GM18517 (cell line): ENCODE measurements around the gene TUBGCP2.

Experiments
- ATAC-seq: cut with Tn5 transposase; IDR thresholded peaks from one replicate; pipeline ENCODE4 v1.9.1; 2021; ENCODE audit warnings: mild to moderate bottlenecking, moderate library complexity; ENCODE audit not compliant: unreplicated experiment

The TUBGCP2 gene

GRCh38 chr10:133306941-133307379 lies 1.7 kb downstream of the TUBGCP2 start:
- no peak for ATAC-seq

- no peak for ATAC-seq
Measured at GRCh38 chr10:133306097-133306476, 2.6 kb downstream of the TUBGCP2 start.

GRCh38 chr10:133303206-133303605 lies 5.5 kb downstream of the TUBGCP2 start:
- no peak for ATAC-seq

- no peak for ATAC-seq
Measured at GRCh38 chr10:133302230-133302629, 6.4 kb downstream of the TUBGCP2 start.

GRCh38 chr10:133299738-133300137 lies 8.9 kb downstream of the TUBGCP2 start:
- ATAC-seq, result no peak

- ATAC-seq, result no peak
Measured at GRCh38 chr10:133299224-133299623, 9.4 kb downstream of the TUBGCP2 start.

GRCh38 chr10:133298466-133298865 lies 10.2 kb downstream of the TUBGCP2 start:
- no peak for ATAC-seq

GRCh38 chr10:133297504-133297903 lies 11.2 kb downstream of the TUBGCP2 start:
- ATAC-seq, result no peak

- ATAC-seq, result no peak
Measured at GRCh38 chr10:133295426-133296320, 13.0 kb downstream of the TUBGCP2 start.

GRCh38 chr10:133294189-133294588 lies 14.5 kb downstream of the TUBGCP2 start:
- no peak for ATAC-seq

- no peak for ATAC-seq
Measured at GRCh38 chr10:133293810-133294119, 14.9 kb downstream of the TUBGCP2 start.

GRCh38 chr10:133292919-133293809 lies 15.5 kb downstream of the TUBGCP2 start:
- ATAC-seq, result no peak

GRCh38 chr10:133289761-133290160 lies 18.9 kb downstream of the TUBGCP2 start:
- no peak for ATAC-seq

GRCh38 chr10:133287832-133288500 lies 20.7 kb downstream of the TUBGCP2 start:
- ATAC-seq, result no peak

GRCh38 chr10:133286366-133286765 lies 22.3 kb downstream of the TUBGCP2 start:
- no peak for ATAC-seq

GRCh38 chr10:133285217-133285616 lies 23.5 kb downstream of the TUBGCP2 start:
- no peak for ATAC-seq

- no peak for ATAC-seq
Measured at GRCh38 chr10:133283931-133284330, 24.7 kb downstream of the TUBGCP2 start.

- ATAC-seq, result no peak
Measured at GRCh38 chr10:133282846-133283390, 25.8 kb downstream of the TUBGCP2 start.

- no peak for ATAC-seq
Measured at GRCh38 chr10:133281628-133282372, 26.9 kb downstream of the TUBGCP2 start.

GRCh38 chr10:133281084-133281483 lies 27.6 kb downstream of the TUBGCP2 start:
- no peak for ATAC-seq
